Neural cell (in vitro differentiated cells): Measurements from ENCODE around the gene PGM2L1. TPM values are rescaled to one million over a fixed set of nuclear protein-coding genes. Genes with fewer than 3 reads are reported as not detected.

Experiments used
- H2AFZ ChIP-seq: fragments of 200-600, 300-800 bp; sonication (generic), shearing (Covaris generic); 2 replicates; pipeline ENCODE4 v1.6.0; 2014; ENCODE audit warnings: low read depth, mild to moderate bottlenecking, antibody characterized with exemption, low read length, moderate library complexity
- H3F3A ChIP-seq: fragments of 200-600 bp; shearing (Covaris generic); 2 replicates; pipeline ENCODE4 v1.6.1; 2016; ENCODE audit warnings: mild to moderate bottlenecking, moderate library complexity, mixed read lengths, antibody characterized with exemption, low read length; ENCODE audit not compliant: insufficient read depth, poor library complexity, severe bottlenecking
- H3K27ac ChIP-seq: fragments of 200-600, 300-800 bp; sonication (generic), shearing (Covaris generic); 2 replicates; pipeline ENCODE4 v1.5.1; 2014; ENCODE audit warnings: mild to moderate bottlenecking, low read length, moderate library complexity
- H3K27me3 ChIP-seq: fragments of 300-800, 200-600 bp; sonication (generic), shearing (Covaris generic); 2 replicates; pipeline ENCODE4 v1.6.0; 2014; ENCODE audit warnings: mild to moderate bottlenecking, low read depth, low read length, moderate library complexity; ENCODE audit not compliant: insufficient read depth
- H3K36me3 ChIP-seq: fragments of 300-800, 200-600 bp; sonication (generic), shearing (Covaris generic); 2 replicates; pipeline ENCODE4 v1.5.1; 2014; ENCODE audit warnings: mild to moderate bottlenecking, antibody characterized with exemption, low read length, moderate library complexity; ENCODE audit not compliant: insufficient read depth
- H3K4me2 ChIP-seq: fragments of 300-800, 200-600 bp; sonication (generic), shearing (Covaris generic); 2 replicates; pipeline ENCODE4 v1.6.0; 2014; ENCODE audit warnings: mild to moderate bottlenecking, low read length
- H3K4me3 ChIP-seq: fragments of 300-800, 200-600 bp; sonication (generic), shearing (Covaris generic); 2 replicates; pipeline ENCODE4 v1.5.1; 2014; ENCODE audit warnings: mild to moderate bottlenecking, low read length, moderate library complexity
- H3K79me2 ChIP-seq: fragments of 200-600 bp; shearing (Covaris generic); replicated peaks from 2 replicates; pipeline ENCODE4 v1.6.0; 2014; ENCODE audit warnings: mild to moderate bottlenecking, low read length, moderate library complexity; ENCODE audit not compliant: insufficient read depth
- H3K9ac ChIP-seq: fragments of 300-800, 200-600 bp; sonication (generic), shearing (Covaris generic); 2 replicates; pipeline ENCODE4 v1.6.1; 2016; ENCODE audit warnings: mild to moderate bottlenecking, low read length, mixed read lengths
- H3K9me2 ChIP-seq: fragments of 200-600 bp; shearing (Covaris generic); 2 replicates; pipeline ENCODE4 v1.6.1; 2016; ENCODE audit warnings: mild to moderate bottlenecking, low read length, mixed read lengths; ENCODE audit not compliant: insufficient read depth
- H3K9me3 ChIP-seq: fragments of 200-600, 300-800 bp; sonication (generic), shearing (Covaris generic); 2 replicates; pipeline ENCODE4 v1.6.1; 2016; ENCODE audit warnings: mild to moderate bottlenecking, mixed run types, low read length, moderate library complexity, mixed read lengths
- H4K20me1 ChIP-seq: fragments of 200-600 bp; shearing (Covaris generic); 2 replicates; pipeline ENCODE4 v1.6.1; 2016; ENCODE audit warnings: mild to moderate bottlenecking, mixed run types; ENCODE audit not compliant: insufficient read depth
- CTCF ChIP-seq: fragments of 450-650 bp; IDR thresholded peaks from 2 replicates; pipeline ENCODE4 v1.5.1; 2014; ENCODE audit warnings: antibody characterized with exemption, mild to moderate bottlenecking, moderate library complexity; ENCODE audit not compliant: poor library complexity, severe bottlenecking
- EP300 ChIP-seq: fragments of 450-650 bp; conservative IDR thresholded peaks from 2 replicates; pipeline ENCODE4 v1.6.1; 2014; ENCODE audit warnings: antibody characterized with exemption, mild to moderate bottlenecking, moderate library complexity; ENCODE audit not compliant: poor library complexity, severe bottlenecking
- EZH2 ChIP-seq: fragments of 200-600, 300-800 bp; shearing (Covaris generic), sonication (generic); IDR thresholded peaks from 2 replicates; pipeline ENCODE4 v1.6.1; 2014; ENCODE audit warnings: antibody characterized with exemption, low read length, borderline replicate concordance, mild to moderate bottlenecking; ENCODE audit not compliant: insufficient read depth, poor library complexity, severe bottlenecking
- MXI1 ChIP-seq: fragments of 450-650 bp; conservative IDR thresholded peaks from 2 replicates; pipeline ENCODE4 v1.6.1; 2014; ENCODE audit warnings: antibody characterized with exemption, mild to moderate bottlenecking; ENCODE audit not compliant: poor library complexity, severe bottlenecking
- POLR2AphosphoS5 ChIP-seq: IDR thresholded peaks from 2 replicates; pipeline ENCODE4 v1.6.1; 2012
- RAD21 ChIP-seq: fragments of 450-650 bp; conservative IDR thresholded peaks from 2 replicates; pipeline ENCODE4 v1.6.1; 2014; ENCODE audit warnings: antibody characterized with exemption, mild to moderate bottlenecking, moderate library complexity
- SMC3 ChIP-seq: fragments of 450-650 bp; conservative IDR thresholded peaks from 2 replicates; pipeline ENCODE4 v1.6.1; 2014; ENCODE audit warnings: antibody characterized with exemption, mild to moderate bottlenecking, moderate library complexity; ENCODE audit not compliant: poor library complexity
- TAF1 ChIP-seq: IDR thresholded peaks from 2 replicates; pipeline ENCODE4 v1.6.1; 2012; ENCODE audit warnings: low read depth
- polyA plus RNA-seq: library from polyadenylated mRNA; depleted of rRNA; stranded (reverse); fragments of >200 nt; gene quantifications from 2 replicates; pipeline ENCODE4 v1.2.3, GENCODE V29; 2014
- TF ChIP-seq, protein P1 (sequence below): IDR thresholded peaks from 2 replicates; pipeline ENCODE4 v1.6.1; 2012; ENCODE audit warnings: borderline replicate concordance

PGM2L1 gene
- polyA plus RNA-seq, 1 donor from 2014 or later = 95.0 TPM

GRCh38 chr11:74318241-74318932 lies 79.8 kb downstream of the PGM2L1 start:
- Histone ChIP-seq H3K4me3 (no peak overlapping the region), H3K79me2 (no peaks in the 10 kb centered on the region), H2AFZ (no peak overlapping the region), H3K27me3 (no peaks in the 10 kb centered on the region), H3K27ac (no peak overlapping the region), H3K36me3 (no peaks in the 10 kb centered on the region), H3K4me2 (no peak overlapping the region), H4K20me1 (no peaks in the 10 kb centered on the region), H3K9ac (no peak overlapping the region), H3K9me2 (no peaks in the 10 kb centered on the region), H3F3A (no peaks in the 10 kb centered on the region), H3K9me3 (no peaks in the 10 kb centered on the region)
- TF ChIP-seq POLR2AphosphoS5 = no peak
- no peak for TF ChIP-seq RAD21
- TF ChIP-seq SMC3 = no peak
- no peak for TF ChIP-seq EP300
- TF ChIP-seq, protein P1, sequence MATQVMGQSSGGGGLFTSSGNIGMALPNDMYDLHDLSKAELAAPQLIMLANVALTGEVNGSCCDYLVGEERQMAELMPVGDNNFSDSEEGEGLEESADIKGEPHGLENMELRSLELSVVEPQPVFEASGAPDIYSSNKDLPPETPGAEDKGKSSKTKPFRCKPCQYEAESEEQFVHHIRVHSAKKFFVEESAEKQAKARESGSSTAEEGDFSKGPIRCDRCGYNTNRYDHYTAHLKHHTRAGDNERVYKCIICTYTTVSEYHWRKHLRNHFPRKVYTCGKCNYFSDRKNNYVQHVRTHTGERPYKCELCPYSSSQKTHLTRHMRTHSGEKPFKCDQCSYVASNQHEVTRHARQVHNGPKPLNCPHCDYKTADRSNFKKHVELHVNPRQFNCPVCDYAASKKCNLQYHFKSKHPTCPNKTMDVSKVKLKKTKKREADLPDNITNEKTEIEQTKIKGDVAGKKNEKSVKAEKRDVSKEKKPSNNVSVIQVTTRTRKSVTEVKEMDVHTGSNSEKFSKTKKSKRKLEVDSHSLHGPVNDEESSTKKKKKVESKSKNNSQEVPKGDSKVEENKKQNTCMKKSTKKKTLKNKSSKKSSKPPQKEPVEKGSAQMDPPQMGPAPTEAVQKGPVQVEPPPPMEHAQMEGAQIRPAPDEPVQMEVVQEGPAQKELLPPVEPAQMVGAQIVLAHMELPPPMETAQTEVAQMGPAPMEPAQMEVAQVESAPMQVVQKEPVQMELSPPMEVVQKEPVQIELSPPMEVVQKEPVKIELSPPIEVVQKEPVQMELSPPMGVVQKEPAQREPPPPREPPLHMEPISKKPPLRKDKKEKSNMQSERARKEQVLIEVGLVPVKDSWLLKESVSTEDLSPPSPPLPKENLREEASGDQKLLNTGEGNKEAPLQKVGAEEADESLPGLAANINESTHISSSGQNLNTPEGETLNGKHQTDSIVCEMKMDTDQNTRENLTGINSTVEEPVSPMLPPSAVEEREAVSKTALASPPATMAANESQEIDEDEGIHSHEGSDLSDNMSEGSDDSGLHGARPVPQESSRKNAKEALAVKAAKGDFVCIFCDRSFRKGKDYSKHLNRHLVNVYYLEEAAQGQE = no peak
- no peak for TF ChIP-seq CTCF
- TF ChIP-seq EZH2 = no peak
- TF ChIP-seq MXI1 = no peak
- TF ChIP-seq TAF1 = no peak

- Histone ChIP-seq H3K27me3 (peaks cover 7% of the 10 kb centered on the region), H3K79me2 (no peaks in the 10 kb centered on the region), H3K9me3 (peaks cover 1% of the 10 kb centered on the region), H3K4me2 (no peak overlapping the region), H2AFZ (no peak overlapping the region), H3K27ac (no peak overlapping the region), H4K20me1 (no peaks in the 10 kb centered on the region), H3F3A (no peaks in the 10 kb centered on the region), H3K4me3 (no peak overlapping the region), H3K36me3 (no peaks in the 10 kb centered on the region), H3K9me2 (no peaks in the 10 kb centered on the region), H3K9ac (no peak overlapping the region)
- TF ChIP-seq MXI1 = no peak
- no peak for TF ChIP-seq SMC3
- no peak for TF ChIP-seq RAD21
These were observed 81.3 kb downstream of the PGM2L1 start for GRCh38 chr11:74316772-74317505.
